Measurements from ENCODE around the gene ITGA5. TPM values are rescaled to one million over a fixed set of nuclear protein-coding genes. Genes with fewer than 3 reads are reported as not detected.
"Not testable (repeated sequence)": the region's sequence is repeated elsewhere in the genome, so short reads cannot be mapped to it uniquely, and the experiment has no call there.

ITGA5 gene
- total and polyA plus RNA-seq, 2 experiments from 2014 or later = 7.3 to 23.7 TPM

- H3F3A ChIP-seq (replicated peaks; ENCODE audit: low read depth) = peaks cover 24% of the 10 kb centered on the region
- TF ChIP-seq JUNB (IDR thresholded peaks at IDR 0.05; ENCODE audit: unreplicated experiment) (no peak), ZNF114 (CRISPR knock-in tag; IDR thresholded peaks at IDR 0.05) (no peak), POLR2AphosphoS5 (IDR thresholded peaks at IDR 0.05; ENCODE audit: low read depth) (no peak), CTCF (conservative IDR thresholded peaks at IDR 0.05; ENCODE audit: low read depth in 2 of 2) (no peak), EZH2phosphoT487 (IDR thresholded peaks at IDR 0.05; ENCODE audit: unreplicated experiment) (no peak)
- ATAC-seq (no peak), DNase-seq (ENCODE audit: low spot score) (no peak)
- peaks cover 8% of the 10 kb centered on the region; the same call in 1 of the 2 replicates for H3K27me3 ChIP-seq (ENCODE audit: insufficient read depth)
- peak overlapping the region; percentile 75 for H3K4me3 ChIP-seq
- peaks cover 74% of the 10 kb centered on the region for H3K4me1 ChIP-seq (ENCODE audit: insufficient read depth)
- peak overlapping the region; percentile 82 for H3K27ac ChIP-seq (ENCODE audit: low read depth)
- Mint-ChIP-seq H3K4me3 (peak overlapping the region; percentile 42; the same call in 1 of the 3 replicates), H3K27me3 (ENCODE audit: insufficient read depth, low read depth, poor library complexity) (peaks cover 37% of the 10 kb centered on the region), H3K36me3 (ENCODE audit: low read depth) (no peaks in the 10 kb centered on the region; the same call in 2 of the 3 replicates), H3K4me1 (peaks cover 34% of the 10 kb centered on the region), H3K9me3 (no peaks in the 10 kb centered on the region; the same call in 2 of the 3 replicates), H3K27ac (peak overlapping the region; percentile 79; the same call in 1 of the 2 replicates)
- peak overlapping the region; percentile 95 for H3K4me2 ChIP-seq
- no peaks in the 10 kb centered on the region; the same call in 1 of the 2 replicates for H3K79me2 ChIP-seq (replicated peaks; ENCODE audit: insufficient read depth)
- no peaks in the 10 kb centered on the region for H3K36me3 ChIP-seq (ENCODE audit: insufficient read depth)
- H2AFZ ChIP-seq = no peak overlapping the region
- no peaks in the 10 kb centered on the region for H3K9me2 ChIP-seq (ENCODE audit: insufficient read depth)
- no peaks in the 10 kb centered on the region for H4K20me1 ChIP-seq (replicated peaks; ENCODE audit: insufficient read depth)
Observed at GRCh38 chr12:54356228-54356627, 62.8 kb downstream of the ITGA5 start.

- H3K27ac Mint-ChIP-seq = peak overlapping the region; percentile 12; the same call in 1 of the 2 replicates
- H3K9me2 ChIP-seq (ENCODE audit: insufficient read depth) = no peaks in the 10 kb centered on the region
- 0 out of 2 replicates have a peak, but pooled peaks cover 3% of the 10 kb centered on the region for H3K36me3 ChIP-seq (ENCODE audit: insufficient read depth)
- ATAC-seq = no peak
- peak overlapping the region; percentile 18; the same call in 1 of the 2 replicates for H3K4me3 ChIP-seq
- H3K4me1 Mint-ChIP-seq = peaks cover 38% of the 10 kb centered on the region
- H3K27me3 ChIP-seq (ENCODE audit: insufficient read depth) = peaks cover 17% of the 10 kb centered on the region; the same call in 1 of the 2 replicates
- no peaks in the 10 kb centered on the region; the same call in 1 of the 2 replicates for H3K79me2 ChIP-seq (replicated peaks; ENCODE audit: insufficient read depth)
- H4K20me1 ChIP-seq (replicated peaks; ENCODE audit: insufficient read depth) = no peaks in the 10 kb centered on the region; the same call in 1 of the 2 replicates
- peak overlapping the region; percentile 95 for H3K4me2 ChIP-seq
- H3K27me3 Mint-ChIP-seq (ENCODE audit: insufficient read depth, low read depth, poor library complexity) = peaks cover 45% of the 10 kb centered on the region
- peaks cover 5% of the 10 kb centered on the region for H3K36me3 Mint-ChIP-seq (ENCODE audit: low read depth)
- H3K4me1 ChIP-seq (ENCODE audit: insufficient read depth) = peaks cover 79% of the 10 kb centered on the region
- TF ChIP-seq ETS1 (IDR thresholded peaks at IDR 0.05) = no peak
- peak in 1 of 2 experiments; percentile 18; a peak in 1 of 4 replicates for TF ChIP-seq CTCF (conservative IDR thresholded peaks at IDR 0.05; ENCODE audit: low read depth in 2 of 2)
- H3K27ac ChIP-seq (ENCODE audit: low read depth) = peak overlapping the region; percentile 93
- DNase-seq (ENCODE audit: low spot score) = peak; percentile 78
- H2AFZ ChIP-seq = no peak overlapping the region
- peak overlapping the region; percentile 40; the same call in 1 of the 3 replicates for H3K4me3 Mint-ChIP-seq
- H3K9me3 Mint-ChIP-seq = no peaks in the 10 kb centered on the region; the same call in 2 of the 3 replicates
- H3F3A ChIP-seq (replicated peaks; ENCODE audit: low read depth) = peaks cover 27% of the 10 kb centered on the region
Observed at GRCh38 chr12:54355104-54355815, 63.8 kb downstream of the ITGA5 start.

GRCh38 chr12:54354271-54354670 is 64.8 kb downstream of the ITGA5 start:
- H3K79me2 ChIP-seq (replicated peaks; ENCODE audit: insufficient read depth); H3K9me3 Mint-ChIP-seq; H3K27ac ChIP-seq (ENCODE audit: low read depth); DNase-seq (ENCODE audit: low spot score); H4K20me1 ChIP-seq (replicated peaks; ENCODE audit: insufficient read depth); H3K9me2 ChIP-seq (ENCODE audit: insufficient read depth); H3K27ac Mint-ChIP-seq; H3K4me3 Mint-ChIP-seq; H2AFZ ChIP-seq; H3K4me3 ChIP-seq; ATAC-seq: not testable (repeated sequence)
- Mint-ChIP-seq H3K4me1 (peaks cover 47% of the 10 kb centered on the region), H3K36me3 (ENCODE audit: low read depth) (peaks cover 14% of the 10 kb centered on the region), H3K27me3 (ENCODE audit: insufficient read depth, low read depth, poor library complexity) (peaks cover 52% of the 10 kb centered on the region)
- Histone ChIP-seq H3K27me3 (ENCODE audit: insufficient read depth) (peaks cover 27% of the 10 kb centered on the region; the same call in 1 of the 2 replicates), H3K4me2 (0 out of 2 replicates have a peak overlapping the region, but pooled peaks have one; percentile 91), H3K4me1 (ENCODE audit: insufficient read depth) (peaks cover 83% of the 10 kb centered on the region), H3F3A (replicated peaks; ENCODE audit: low read depth) (peaks cover 31% of the 10 kb centered on the region), H3K36me3 (ENCODE audit: insufficient read depth) (peaks cover 13% of the 10 kb centered on the region; the same call in 1 of the 2 replicates)
